Activated CD8-positive, alpha-beta memory T cell treated with anti-CD3 and anti-CD28 coated beads for 24 hours (primary cell): ENCODE measurements around the gene NXPH1.

Experiments used
- DNase-seq: peaks from one replicate; pipeline ENCODE4 v3.0.0-alpha.2; 2020

NXPH1 gene

GRCh38 chr7:8437606-8438005 lies 4.2 kb downstream of the NXPH1 start:
- DNase-seq, result no peak

GRCh38 chr7:8440670-8441069 lies 7.3 kb downstream of the NXPH1 start:
- no peak for DNase-seq

- no peak for DNase-seq
These were observed 7.9 kb downstream of the NXPH1 start for GRCh38 chr7:8441106-8441965.

GRCh38 chr7:8442051-8442813 lies 8.8 kb downstream of the NXPH1 start:
- DNase-seq, result no peak

- peak; percentile 73 for DNase-seq
These were observed 9.4 kb downstream of the NXPH1 start for GRCh38 chr7:8442814-8443304.

- no peak for DNase-seq
These were observed 10.4 kb downstream of the NXPH1 start for GRCh38 chr7:8443576-8444467.

- no peak for DNase-seq
These were observed 11.0 kb downstream of the NXPH1 start for GRCh38 chr7:8444468-8444769.

GRCh38 chr7:8453535-8453934 lies 20.1 kb downstream of the NXPH1 start:
- DNase-seq, result no peak

- no peak for DNase-seq
These were observed 22.0 kb downstream of the NXPH1 start for GRCh38 chr7:8455426-8455825.

GRCh38 chr7:8462309-8462708 lies 28.9 kb downstream of the NXPH1 start:
- no peak for DNase-seq

GRCh38 chr7:8465338-8465737 lies 31.9 kb downstream of the NXPH1 start:
- no peak for DNase-seq

- no peak for DNase-seq
These were observed 47.1 kb downstream of the NXPH1 start for GRCh38 chr7:8480527-8480926.

GRCh38 chr7:8481096-8481495 lies 47.7 kb downstream of the NXPH1 start:
- no peak for DNase-seq

- DNase-seq, result no peak
These were observed 48.5 kb downstream of the NXPH1 start for GRCh38 chr7:8481752-8482446.

- DNase-seq, result no peak
These were observed 57.1 kb downstream of the NXPH1 start for GRCh38 chr7:8490391-8491045.

GRCh38 chr7:8491106-8491505 lies 57.7 kb downstream of the NXPH1 start:
- DNase-seq, result no peak

- no peak for DNase-seq
These were observed 58.4 kb downstream of the NXPH1 start for GRCh38 chr7:8491544-8492489.

- DNase-seq, result no peak
These were observed 65.7 kb downstream of the NXPH1 start for GRCh38 chr7:8499128-8499527.

GRCh38 chr7:8500286-8500685 lies 66.9 kb downstream of the NXPH1 start:
- no peak for DNase-seq

GRCh38 chr7:8507566-8507965 lies 74.2 kb downstream of the NXPH1 start:
- DNase-seq, result no peak

- no peak for DNase-seq
These were observed 76.2 kb downstream of the NXPH1 start for GRCh38 chr7:8509621-8510020.
